Measurements from ENCODE around the gene DUSP23.

Gene DUSP23

DNA sequence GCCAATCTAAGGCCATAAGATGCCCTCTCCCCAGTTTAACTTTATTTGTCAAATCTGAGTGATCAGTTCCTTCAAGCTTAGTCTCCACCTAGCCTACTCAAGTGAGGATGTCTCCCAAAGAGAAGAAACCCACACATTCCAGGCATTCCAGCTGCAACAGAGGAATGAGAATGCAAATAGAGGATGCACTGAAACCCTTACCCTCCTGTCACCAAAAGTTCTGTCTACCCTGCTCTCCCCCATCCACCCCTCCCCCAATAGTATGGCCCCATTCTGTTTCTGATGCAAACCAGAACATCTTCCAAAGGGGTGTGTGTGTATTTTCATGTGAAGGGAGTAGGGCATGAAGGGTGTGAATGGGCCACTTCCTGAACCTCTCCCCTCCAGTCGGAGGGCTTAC, 3.0 kb downstream of the DUSP23 start:
- TF ChIP-seq, protein P1, sequence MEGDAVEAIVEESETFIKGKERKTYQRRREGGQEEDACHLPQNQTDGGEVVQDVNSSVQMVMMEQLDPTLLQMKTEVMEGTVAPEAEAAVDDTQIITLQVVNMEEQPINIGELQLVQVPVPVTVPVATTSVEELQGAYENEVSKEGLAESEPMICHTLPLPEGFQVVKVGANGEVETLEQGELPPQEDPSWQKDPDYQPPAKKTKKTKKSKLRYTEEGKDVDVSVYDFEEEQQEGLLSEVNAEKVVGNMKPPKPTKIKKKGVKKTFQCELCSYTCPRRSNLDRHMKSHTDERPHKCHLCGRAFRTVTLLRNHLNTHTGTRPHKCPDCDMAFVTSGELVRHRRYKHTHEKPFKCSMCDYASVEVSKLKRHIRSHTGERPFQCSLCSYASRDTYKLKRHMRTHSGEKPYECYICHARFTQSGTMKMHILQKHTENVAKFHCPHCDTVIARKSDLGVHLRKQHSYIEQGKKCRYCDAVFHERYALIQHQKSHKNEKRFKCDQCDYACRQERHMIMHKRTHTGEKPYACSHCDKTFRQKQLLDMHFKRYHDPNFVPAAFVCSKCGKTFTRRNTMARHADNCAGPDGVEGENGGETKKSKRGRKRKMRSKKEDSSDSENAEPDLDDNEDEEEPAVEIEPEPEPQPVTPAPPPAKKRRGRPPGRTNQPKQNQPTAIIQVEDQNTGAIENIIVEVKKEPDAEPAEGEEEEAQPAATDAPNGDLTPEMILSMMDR (IDR thresholded peaks at IDR 0.05; ENCODE audit: low read depth, low read length), result no peak
- DNase-seq (ENCODE audit: extremely low read depth, low read depth), result no peak

DNA sequence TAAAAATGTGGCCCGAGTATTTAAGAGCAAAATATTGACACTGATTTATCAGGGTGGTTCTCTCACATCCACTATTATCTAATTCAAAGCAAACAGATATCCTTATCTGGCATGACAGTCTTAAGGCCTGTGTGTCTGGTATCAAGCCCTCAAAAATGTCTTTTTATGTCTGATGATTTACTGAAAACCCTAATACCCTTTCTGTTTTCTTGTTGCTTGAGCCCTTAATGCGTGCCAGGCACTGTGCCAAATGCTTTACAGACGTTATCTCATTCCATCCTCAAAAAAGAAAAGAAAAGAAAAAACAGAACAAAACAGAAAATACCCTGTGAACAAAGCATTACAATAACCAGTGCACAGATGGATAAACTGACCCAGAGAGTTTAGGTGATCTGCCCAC, 5.7 kb downstream of the DUSP23 start:
- TF ChIP-seq, protein P1 (IDR thresholded peaks at IDR 0.05; ENCODE audit: low read depth, low read length), result no peak
- no peak for DNase-seq (ENCODE audit: extremely low read depth, low read depth)

DNA sequence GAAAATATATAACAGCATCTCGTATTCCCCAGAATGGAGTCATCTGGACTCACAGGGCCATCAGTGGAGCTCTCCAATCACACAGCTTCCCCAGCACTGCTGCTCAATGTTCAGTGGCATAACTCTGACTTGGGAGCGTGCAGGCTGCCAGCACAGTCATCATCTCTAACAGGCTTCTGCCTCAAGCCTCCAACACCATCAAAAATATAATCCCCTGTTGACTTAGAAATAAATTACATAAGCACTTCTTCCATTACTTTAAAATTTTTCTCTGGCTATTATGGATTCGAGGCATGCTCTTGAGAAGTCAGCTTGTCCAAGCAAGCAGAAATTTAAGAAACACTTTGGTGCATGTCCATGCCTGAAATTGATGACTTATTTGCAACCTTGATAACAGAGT, 6.2 kb downstream of the DUSP23 start:
- DNase-seq (ENCODE audit: extremely low read depth, low read depth), result no peak
- TF ChIP-seq, protein P1 (IDR thresholded peaks at IDR 0.05; ENCODE audit: low read depth, low read length), result no peak

DNA sequence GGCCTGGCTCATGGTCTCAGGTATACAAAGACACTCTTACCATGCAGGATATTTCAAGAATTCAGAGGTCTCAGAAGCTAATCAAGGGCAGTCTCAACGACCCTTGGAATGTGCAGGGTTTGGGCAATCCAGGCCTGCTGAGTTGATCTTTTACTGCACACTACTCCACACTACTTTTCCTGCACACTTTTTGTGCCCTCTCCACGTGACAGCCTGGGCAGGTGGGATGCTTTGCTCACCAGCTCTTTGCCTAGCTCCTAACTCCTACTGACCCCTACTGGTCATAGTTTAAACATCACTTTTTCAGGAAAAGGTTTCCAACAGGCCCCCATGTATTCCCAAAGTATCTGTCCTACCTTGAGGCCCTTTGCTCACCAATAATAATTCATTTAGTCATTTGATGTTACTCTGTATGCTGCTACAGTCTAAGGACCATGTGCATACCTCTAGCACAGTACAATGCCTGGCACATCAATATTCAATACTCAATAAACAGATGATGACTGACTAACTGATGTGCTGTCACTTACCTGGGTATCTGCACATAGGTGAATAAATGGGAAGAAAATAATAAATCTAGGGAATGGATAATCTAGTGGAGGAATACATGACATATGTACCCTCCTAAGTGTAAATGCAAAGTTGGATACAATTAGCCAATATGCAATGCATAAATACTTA, 9.6 kb downstream of the DUSP23 start:
- TF ChIP-seq, protein P1 (IDR thresholded peaks at IDR 0.05; ENCODE audit: low read depth, low read length), result peak; percentile 58

DNA sequence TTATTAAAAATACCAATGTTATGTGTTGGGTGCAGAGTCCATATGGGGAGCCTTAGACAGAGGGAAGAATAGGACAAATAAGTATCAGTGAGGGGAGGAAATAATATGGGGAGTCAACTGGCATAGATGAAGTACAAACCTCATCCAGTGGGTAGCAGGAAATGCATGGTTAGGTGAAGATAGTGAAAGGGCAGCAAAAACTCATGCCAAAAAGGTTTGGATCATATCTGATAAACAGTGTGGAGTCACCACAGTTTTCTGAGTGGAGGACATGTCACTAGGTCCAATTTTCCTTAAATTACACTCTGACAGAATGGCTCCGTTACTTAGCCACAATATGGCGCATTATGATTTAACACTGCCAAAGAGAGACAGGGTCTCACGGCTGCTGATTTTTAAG, 10.3 kb downstream of the DUSP23 start:
- DNase-seq (ENCODE audit: extremely low read depth, low read depth), result no peak
- TF ChIP-seq, protein P1 (IDR thresholded peaks at IDR 0.05; ENCODE audit: low read depth, low read length), result no peak

More for the DNA sequence above, 9.6 kb downstream of the DUSP23 start:
- no peak for DNase-seq (ENCODE audit: extremely low read depth, low read depth)

DNA sequence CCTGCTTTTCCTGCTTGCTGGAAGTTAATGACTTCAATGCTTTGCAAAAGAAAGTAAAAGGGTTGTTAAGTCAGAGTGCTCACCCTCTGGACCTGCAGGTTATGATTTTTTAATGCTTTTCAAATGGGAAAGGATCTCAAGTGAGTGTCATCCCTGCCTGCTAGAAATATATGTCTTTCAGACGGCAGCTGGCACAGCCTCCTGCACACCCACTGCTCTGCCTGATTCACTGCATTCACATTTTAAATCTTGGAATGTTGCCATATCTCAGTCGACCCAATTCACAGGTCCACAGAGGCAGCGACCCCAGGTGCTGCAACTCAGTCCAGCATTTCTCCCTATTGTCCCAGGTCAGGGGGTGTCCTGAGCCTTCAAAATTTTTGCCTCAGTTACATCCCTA, 10.7 kb downstream of the DUSP23 start:
- TF ChIP-seq, protein P1 (IDR thresholded peaks at IDR 0.05; ENCODE audit: low read depth, low read length), result no peak
- DNase-seq (ENCODE audit: extremely low read depth, low read depth), result no peak

DNA sequence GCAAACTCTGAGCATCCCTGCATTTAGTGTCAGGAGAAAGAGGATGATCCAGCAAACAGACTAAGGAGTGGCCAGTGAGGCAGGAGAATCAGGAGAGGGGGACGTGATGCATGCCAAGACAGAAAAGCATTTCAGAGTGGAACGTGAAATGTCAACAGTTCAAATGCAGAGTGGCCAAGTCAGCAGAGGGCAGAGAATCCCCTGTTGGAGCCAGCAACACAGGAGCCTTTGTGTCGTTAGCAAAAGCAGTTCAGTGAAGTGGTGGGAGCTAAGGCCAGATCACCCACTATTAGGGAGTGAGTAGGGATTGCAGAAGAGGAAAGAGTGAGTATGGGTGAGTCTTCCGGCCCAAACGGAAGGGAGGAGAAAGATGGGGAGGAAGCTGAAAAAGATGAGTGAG, 14.8 kb downstream of the DUSP23 start:
- TF ChIP-seq, protein P1 (IDR thresholded peaks at IDR 0.05; ENCODE audit: low read depth, low read length), result no peak
- no peak for DNase-seq (ENCODE audit: extremely low read depth, low read depth)

All from AG09319 (cell line).